Measurements from ENCODE around the gene MARVELD3.

Gene MARVELD3

DNA sequence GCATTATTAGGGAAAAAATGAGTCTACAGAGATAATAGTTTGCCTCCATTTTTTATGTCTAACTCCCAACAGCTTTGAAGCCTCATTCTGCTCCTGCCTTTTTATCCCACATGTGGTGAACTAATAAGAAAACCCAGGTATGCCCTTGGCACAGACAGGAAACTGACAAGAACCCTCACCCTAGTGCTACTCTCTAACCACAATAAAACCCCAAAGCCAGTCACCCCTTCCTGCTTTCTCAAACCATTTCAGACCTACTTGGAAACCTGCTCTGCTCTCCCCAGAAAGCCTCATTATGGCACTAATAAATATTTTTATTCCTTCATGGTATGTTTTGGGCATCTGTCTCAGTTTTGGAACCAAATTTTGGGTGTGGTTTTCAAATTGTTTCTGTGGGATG lies 3.9 kb upstream of the MARVELD3 start:
- no peak for DNase-seq (ENCODE audit: low read depth in 2 of 2)

DNA sequence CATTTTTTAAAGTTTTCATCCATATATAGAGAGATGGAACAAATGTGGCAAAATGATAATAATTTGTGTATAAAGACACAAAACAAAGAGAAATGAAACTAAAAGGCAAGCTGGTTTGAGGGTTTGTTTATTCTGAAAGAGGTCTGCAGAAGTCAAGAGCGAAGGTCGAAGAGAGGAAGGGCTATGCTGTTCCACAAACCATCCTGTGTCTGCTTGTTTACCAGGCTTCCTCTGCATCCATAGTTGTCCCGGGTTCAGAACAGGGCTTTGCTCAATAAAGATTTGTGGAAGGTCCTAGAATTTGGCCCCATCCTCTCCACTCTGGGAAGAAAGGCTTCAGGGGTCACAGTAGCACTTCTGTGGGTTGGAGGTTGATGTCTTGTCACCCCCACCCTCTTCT lies 2.4 kb upstream of the MARVELD3 start:
- DNase-seq (ENCODE audit: low read depth in 2 of 2), result no peak

- no peak for DNase-seq (ENCODE audit: low read depth in 2 of 2)
Observed at GRCh38 chr16:71625113-71625850, 702 bp upstream of the MARVELD3 start.

- no peak for DNase-seq (ENCODE audit: low read depth in 2 of 2)
Observed at GRCh38 chr16:71626858-71627213, 852 bp downstream of the MARVELD3 start.

GRCh38 chr16:71627731-71628181 lies 1.8 kb downstream of the MARVELD3 start:
- no peak for DNase-seq (ENCODE audit: low read depth in 2 of 2)

DNA sequence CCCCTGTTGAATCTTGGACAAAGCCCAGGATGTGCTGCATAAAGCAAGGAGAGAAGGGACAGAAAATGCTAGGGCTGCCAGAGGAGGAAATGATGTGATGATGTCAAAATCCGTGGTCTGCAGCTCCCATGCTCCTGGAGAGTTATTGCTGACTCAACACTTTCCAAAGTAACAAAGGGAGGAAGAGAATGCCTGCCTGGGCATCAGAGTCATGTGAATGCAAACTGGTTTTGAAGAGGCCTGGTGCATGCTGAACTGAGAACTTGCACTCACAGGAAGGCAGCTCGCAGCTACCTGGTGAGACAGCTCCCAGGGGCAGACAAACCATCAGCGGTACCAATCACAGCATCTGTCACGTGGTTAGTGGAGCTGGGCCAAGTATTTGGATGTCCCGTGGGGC lies 2.8 kb downstream of the MARVELD3 start:
- DNase-seq (ENCODE audit: low read depth in 2 of 2), result no peak

DNA sequence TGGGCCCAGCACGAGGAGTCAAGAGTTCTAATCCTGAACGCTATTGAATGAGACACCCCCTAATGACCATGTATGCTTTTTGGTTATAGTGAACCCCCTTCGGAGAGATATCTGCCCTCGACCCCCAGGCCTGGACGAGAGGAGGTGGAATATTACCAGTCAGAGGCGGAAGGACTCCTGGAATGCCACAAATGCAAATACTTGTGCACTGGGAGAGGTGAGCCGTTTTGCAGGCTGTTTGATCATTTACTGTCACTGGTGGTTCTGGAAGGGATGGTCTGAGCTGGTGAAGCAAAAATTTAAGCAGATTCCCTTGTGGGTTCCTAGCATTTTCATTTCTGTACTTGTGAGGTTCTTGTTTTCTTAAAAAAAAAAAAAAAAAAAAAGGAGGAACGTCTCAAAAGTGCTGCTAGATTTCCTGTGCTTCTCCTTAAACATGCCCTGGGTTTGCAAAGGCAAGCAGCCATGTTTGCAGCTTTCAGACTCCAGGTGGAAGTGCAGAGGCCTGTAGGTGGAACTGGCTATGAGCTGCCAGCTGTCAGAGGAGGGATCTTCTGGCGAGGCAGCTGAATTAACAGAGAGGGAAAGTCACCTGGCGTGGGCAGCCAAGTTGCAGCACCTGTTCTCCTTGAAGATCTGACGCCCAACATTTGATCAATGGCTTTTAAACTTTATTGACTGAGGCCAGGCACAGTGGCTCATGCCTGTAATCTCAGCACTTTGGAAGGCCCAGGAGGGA lies 3.5 kb downstream of the MARVELD3 start:
- no peak for DNase-seq (ENCODE audit: low read depth in 2 of 2)

DNA sequence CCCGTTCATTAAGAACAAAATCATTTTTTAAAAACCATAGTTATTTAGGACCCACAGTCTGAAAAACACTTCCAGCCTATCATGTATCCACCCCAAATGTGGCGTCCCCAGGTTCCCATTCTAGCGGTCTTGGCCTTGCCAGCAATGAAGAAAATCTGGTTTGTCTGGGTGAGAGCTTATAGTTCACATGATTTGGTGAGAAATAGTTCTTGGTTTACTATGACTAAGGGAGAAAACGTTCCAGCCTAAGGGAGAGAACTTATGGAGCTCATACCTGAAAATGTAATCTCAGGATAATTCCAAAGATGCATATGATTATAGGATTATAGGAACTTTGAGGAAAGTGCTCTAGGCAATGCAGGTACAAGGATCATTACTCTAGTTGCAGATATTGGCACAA lies 4.8 kb downstream of the MARVELD3 start:
- no peak for DNase-seq (ENCODE audit: low read depth in 2 of 2)

DNA sequence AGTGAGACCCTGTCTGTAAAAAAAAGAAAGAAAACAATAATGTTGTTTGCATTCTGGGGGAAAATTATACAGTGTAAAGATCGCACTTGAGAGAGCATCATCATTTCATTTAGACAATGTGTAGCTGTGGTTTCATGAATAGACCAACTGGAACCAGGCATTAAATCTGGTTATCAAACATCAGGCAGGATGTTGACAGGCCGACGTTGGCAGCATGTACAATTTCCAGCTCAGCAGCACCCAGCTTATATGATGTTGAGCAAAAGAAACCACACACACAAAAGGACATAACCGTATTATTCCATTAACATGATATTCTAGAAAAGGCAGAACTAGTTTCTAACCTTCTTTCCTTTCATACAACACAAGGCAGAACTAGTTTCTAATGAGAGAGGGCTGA lies 5.8 kb downstream of the MARVELD3 start:
- DNase-seq (ENCODE audit: low read depth in 2 of 2), result no peak

- DNase-seq (ENCODE audit: low read depth in 2 of 2), result no peak
Observed at GRCh38 chr16:71635632-71636031, 9.6 kb downstream of the MARVELD3 start.

- DNase-seq (ENCODE audit: low read depth in 2 of 2), result no peak
Observed at GRCh38 chr16:71637398-71637797, 11.4 kb downstream of the MARVELD3 start.

GRCh38 chr16:71645450-71645849 lies 19.5 kb downstream of the MARVELD3 start:
- DNase-seq (ENCODE audit: low read depth in 2 of 2), result no peak

DNA sequence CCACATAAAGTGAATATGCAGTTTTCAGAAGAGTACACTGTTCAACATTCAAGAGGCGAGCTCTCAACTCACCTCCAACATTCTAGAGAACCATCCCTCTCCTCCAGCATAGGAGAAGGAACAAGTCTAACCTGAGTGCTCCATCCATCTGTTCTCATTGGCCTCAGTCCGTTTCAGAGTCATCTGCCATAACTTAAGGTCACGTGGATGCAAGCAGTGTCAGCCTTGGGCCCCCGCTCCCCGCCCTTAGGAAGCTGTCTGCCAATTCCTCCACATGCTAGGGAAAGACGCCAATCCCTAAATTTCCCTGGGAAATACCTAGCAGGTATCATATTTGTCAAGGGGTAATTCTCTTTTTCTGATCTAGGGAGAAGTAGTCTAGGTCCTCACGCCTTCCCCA lies 21.4 kb downstream of the MARVELD3 start:
- DNase-seq (ENCODE audit: low read depth in 2 of 2), result no peak

- no peak for DNase-seq (ENCODE audit: low read depth in 2 of 2)
Observed at GRCh38 chr16:71648162-71648561, 22.2 kb downstream of the MARVELD3 start.

- no peak for DNase-seq (ENCODE audit: low read depth in 2 of 2)
Observed at GRCh38 chr16:71648921-71649320, 22.9 kb downstream of the MARVELD3 start.

GRCh38 chr16:71649704-71650103 lies 23.7 kb downstream of the MARVELD3 start:
- DNase-seq (ENCODE audit: low read depth in 2 of 2), result no peak

GRCh38 chr16:71658771-71659170 lies 32.8 kb downstream of the MARVELD3 start:
- DNase-seq (ENCODE audit: low read depth in 2 of 2), result no peak

DNA sequence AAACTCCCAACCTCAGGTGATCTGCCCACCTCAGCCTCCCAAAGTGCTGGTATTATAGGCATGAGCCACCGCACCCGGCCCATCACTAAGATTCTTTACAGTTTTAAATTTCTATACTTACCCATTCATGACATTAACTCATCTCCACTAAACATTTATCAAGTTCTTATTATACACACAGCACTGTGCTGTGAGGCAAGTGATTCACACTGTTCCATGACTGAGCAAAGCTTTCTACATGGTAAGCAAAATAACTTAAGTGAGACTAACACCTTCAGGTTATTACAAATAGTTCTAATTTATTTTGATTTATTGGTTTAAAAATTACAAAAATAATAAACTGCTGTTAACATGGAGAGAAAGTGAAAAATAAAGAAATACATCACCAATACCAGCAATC lies 33.5 kb downstream of the MARVELD3 start:
- no peak for DNase-seq (ENCODE audit: low read depth in 2 of 2)

GRCh38 chr16:71666264-71666663 lies 40.3 kb downstream of the MARVELD3 start:
- no peak for DNase-seq (ENCODE audit: low read depth in 2 of 2)

DNA sequence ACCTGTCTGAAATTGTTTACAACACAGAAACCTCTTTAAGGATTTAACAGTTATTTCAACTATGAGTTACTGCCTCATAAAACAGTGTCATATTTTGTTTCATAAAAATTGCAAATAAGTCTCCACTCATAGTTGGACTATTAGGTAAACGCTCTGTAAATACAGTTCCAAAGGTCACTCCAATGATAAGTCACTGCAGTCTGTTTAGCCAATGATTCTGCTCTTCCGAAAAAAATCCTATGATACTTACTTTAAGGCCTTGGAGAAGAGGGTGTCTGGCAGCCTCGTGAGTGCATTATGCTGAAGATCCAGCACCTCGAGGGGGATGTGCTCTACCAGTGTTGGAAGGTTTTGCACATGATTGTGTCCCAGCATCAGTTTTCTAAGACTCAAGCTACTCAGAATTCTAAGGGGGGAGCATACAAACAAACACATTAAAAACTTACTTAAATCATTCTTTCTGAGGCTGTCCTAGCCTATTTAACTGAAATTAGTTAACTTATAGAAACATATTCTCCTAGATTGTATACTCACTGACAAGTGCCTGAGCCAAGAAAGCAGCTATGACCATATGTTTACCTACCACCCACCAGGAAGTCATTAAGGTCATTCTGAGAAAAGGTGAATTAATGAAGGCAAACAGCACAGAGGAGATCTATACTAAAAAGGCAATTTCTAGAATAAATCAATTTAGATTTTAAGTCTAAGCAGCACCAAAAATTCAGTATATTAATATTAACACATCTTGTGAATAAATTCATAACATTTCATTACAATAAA lies 41.1 kb downstream of the MARVELD3 start:
- no peak for DNase-seq (ENCODE audit: low read depth in 2 of 2)

GRCh38 chr16:71669926-71670536 lies 44.0 kb downstream of the MARVELD3 start:
- DNase-seq (ENCODE audit: low read depth in 2 of 2), result no peak

GRCh38 chr16:71670537-71670936 lies 44.6 kb downstream of the MARVELD3 start:
- no peak for DNase-seq (ENCODE audit: low read depth in 2 of 2)
